NCI-H2081 (cell line): ENCODE results near the gene UCK2.
A peak's percentile ranks its signal among the peaks of the same experiment; 100 is the strongest.

Source experiments
- DNase-seq, 2 experiments: peaks; one replicate each; lab custom pipeline; 2025; lab: John Stamatoyannopoulos, UW

The UCK2 gene

GRCh38 chr1:165900576-165901380, 73.4 kb downstream of the UCK2 start:
- DNase-seq, result peak; percentile 57 to 85

DNA sequence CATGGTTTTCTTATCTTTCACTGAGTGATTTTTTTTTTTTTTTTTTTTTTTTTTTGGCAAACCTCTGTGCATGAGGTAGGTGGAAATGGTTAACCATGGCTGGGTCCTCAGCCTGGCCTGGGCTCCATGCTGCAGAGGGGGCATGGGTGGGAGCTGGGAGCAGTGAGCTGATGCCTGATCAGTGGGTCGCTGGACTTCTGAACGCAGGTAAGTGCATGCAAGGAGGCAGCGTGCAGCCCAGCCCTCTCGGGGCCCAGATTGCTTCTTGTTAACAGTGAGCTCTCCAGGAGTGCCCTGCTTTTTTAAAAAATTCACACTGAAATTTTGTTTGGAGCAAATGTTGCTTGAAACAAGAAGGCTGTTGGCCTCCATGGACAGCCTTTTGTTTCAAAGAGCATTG, 75.2 kb downstream of the UCK2 start:
- no peak for DNase-seq

GRCh38 chr1:165903672-165904071, 76.3 kb downstream of the UCK2 start:
- peak in 1 of 2 experiments; percentile 17 for DNase-seq

- DNase-seq, result no peak
Observed at GRCh38 chr1:165904948-165905347, 77.5 kb downstream of the UCK2 start.

GRCh38 chr1:165905853-165906252, 78.4 kb downstream of the UCK2 start:
- DNase-seq, result no peak

GRCh38 chr1:165907256-165907857, 79.9 kb downstream of the UCK2 start:
- DNase-seq, result no peak

DNA sequence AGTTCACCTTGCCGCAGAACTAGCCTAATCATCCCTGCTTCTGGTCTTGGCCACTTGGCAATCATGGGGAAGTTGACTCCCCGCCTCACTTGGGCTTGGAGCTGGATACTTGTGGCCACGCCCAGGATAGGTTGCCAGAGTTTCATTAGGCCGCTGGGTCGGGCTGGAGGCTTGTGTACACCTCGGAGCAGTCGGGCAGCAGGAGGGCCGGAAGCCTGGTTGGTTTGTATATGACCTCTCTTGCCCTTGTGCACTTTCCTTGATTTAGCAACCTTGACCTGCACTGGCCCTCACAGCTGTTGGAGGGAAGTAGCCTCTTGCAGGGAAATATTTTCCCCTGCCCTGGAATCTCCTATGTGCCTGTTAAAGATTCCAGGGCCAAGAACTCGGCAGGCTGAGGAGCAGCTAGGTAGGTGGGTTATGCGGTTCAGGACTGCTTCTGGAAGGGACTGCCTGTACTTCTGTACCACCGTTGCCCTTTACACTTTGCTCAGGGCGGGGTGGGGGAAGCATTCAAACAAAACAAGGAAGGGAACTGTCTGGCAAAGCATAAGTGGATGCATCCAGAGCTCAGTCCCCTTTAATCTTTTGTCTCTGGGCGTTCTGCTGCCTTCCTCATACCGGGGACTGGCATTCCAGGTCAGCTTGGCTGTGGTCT, 83.5 kb downstream of the UCK2 start:
- no peak for DNase-seq

GRCh38 chr1:165911609-165912281, 84.3 kb downstream of the UCK2 start:
- DNase-seq, result no peak

GRCh38 chr1:165912638-165913037, 85.2 kb downstream of the UCK2 start:
- no peak for DNase-seq

DNA sequence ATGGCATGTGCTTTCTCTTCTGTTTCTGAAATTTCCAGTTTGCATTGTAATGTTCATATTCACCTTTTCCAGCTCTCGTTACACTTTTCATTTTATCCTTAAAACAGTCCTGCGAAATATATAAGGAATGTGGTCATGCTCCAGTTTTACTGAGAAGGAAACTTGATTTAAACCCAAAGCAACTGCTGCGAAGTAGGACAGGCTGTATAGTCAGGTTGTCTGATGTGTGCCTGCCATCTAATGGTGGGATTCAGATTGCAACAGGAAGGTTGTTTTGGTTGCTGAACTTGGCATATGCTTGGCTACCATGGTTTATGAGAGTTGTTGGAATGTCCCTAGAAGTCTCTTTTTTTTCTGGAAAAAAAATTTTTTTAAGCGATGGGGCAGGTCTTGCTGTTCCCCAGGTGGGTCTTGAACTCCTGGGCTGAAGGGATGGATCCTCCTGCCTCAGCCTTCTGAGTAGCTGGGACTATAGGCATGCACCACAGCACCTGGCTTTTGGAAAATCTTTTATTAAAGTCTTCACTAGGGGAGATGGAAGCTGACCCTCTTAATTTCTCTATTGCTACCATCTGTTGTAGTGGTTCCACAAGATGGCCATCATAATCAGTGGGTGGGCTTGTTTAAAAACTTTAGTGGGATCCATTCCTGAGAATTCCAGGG, 86.9 kb downstream of the UCK2 start:
- peak; percentile 56 to 74 for DNase-seq

DNA sequence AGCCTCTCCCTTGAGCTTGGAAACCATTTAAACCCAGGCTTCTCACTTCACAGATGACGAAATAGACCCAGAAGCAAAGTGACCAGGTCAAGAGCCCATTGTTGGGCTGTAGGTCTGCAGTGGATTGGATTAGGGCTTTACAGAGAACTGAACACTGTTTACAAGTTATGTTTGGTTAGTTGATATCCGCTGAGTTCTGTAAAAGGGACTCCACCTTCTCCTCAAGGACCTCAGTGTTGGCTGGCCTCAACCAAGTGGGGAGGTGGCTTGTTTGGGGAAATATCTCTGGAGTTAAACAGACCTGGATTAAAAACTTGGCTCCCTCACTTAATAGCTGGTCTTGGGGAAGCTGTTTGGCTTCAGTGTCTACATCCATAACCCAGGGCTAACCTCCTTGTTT, 88.1 kb downstream of the UCK2 start:
- DNase-seq, result no peak

DNA sequence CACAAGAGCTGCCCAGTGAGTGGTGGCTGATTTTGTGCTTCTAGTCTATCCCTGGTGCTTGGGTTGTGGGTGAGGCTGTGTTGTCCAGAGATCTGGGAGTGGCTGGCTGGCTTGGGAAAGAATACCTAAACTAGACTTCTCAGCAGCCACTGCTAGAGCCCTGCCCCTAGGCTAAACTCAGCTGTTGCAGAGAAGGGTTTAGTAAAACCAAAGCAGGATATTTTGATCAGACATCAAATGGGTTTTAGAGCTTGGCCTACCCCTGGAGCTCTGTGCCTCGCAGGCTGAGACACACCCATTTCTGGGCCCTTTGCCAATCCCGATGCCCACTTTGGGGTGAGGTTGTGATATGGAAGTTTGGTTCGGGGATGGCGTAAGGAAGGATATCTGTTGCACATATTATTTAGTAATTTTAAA, 88.5 kb downstream of the UCK2 start:
- no peak for DNase-seq

DNA sequence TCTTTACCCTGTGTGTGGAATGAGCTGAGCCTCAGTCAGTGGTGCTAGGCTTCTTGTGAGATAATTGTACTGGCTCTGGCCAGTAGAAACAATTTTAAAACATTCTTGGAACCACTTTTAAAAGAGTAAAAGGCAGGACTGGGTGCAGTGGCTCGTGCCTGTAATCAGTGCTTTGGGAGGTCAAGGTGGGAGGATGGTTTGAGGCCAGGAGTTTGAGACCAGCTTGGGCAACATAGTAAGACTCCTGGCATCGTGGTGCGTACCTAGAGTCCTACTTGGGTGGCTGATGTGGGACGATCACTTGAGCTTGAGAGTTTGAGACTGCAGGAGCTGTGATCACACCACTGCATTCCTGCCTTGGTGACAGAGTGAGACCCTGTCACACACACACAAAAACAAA, 89.8 kb downstream of the UCK2 start:
- no peak for DNase-seq

DNA sequence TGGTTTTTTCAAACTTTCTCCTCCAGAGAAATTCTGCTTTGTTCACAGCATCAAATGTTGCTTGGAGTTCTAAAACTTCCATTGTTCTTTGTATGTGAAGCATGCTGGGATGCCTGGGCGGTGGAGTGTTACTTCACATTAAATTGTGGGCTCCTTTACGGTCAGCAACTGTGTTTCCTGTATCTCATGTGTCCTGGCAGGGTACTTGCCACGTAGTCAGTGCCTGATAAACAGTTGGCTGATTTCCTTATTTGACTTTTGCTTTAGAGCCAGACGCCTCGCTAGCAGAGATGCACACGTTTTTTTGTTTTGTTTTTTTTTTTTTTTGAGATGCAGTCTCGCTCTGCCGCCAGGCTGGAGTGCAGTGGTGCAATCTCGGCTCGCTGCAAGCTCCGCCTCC, 96.7 kb downstream of the UCK2 start:
- DNase-seq, result no peak

DNA sequence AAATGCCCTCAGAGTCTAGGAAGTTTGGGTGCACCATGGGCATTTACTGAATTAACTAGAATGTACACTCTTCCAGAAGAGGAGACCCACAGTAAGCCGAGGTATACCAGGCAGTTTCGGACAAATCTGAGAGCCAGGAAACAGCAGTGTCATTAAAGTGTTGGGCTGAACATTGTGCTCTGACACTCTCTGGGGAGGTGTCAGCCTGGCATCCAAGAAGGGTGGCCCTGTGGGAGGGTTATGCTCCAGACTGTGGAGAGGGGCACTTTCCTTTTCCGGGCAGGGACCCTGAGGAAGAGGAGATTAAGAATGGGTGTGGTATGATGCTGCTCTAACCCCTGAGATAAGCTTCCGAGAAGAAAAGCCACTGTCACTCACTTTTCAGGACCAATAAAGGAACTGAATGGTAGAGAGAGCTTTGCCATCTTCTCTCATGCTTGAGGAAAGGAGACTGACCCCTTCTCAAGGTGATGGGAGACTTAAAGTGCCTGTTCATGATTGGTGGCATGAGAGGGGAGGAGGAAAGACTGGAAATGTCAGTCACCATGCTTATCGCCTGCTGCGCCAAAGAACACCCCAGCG, 98.2 kb downstream of the UCK2 start:
- no peak for DNase-seq

- DNase-seq, result no peak
Observed at GRCh38 chr1:165927169-165927568, 99.8 kb downstream of the UCK2 start.

- peak; percentile 71 to 77 for DNase-seq
Observed at GRCh38 chr1:165928075-165928731, 100.8 kb downstream of the UCK2 start.

- DNase-seq, result no peak
Observed at GRCh38 chr1:165930961-165931360, 103.5 kb downstream of the UCK2 start.

DNA sequence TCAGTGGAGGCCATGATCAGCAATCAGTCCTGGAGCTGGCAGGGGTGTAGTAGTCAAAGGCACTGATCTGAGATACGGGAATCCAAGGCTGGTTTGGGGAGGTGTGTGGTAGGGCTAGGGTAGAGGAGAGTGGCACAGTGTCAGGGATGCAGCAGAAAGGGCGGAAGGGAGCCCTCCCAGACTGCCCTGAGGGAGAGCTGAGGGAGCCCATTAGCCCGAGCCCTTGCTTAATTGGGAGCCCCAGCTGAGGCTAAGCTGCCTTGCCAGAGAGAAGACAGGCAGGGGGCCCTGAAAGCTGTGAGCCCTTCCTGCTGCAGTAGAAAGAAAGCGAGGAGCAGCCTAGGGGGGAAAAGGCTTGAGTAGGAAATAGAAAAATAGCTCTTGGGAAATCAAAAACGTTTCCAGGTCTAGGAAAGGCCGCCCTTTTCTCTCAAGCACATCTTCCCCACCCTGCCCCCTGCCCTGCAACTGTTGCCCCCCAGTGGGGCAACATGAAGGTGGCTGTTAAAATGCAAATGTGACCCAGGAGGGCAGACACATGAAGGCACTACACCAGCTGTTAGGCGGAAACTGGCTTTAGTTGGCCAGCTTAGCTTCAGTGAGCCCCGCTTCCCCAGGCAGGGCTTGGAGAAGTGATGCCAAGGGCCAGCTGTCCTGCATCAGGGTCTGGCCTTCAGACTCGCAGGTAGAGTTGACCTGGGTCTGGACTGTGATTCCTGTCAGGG, 106.2 kb downstream of the UCK2 start:
- DNase-seq, result no peak

- DNase-seq, result no peak
Observed at GRCh38 chr1:165936542-165936941, 109.1 kb downstream of the UCK2 start.
